HepG2 (cell line): Measurements from ENCODE around the gene ITGAX. TPM values are rescaled to one million over a fixed set of nuclear protein-coding genes. Genes with fewer than 3 reads are reported as not detected.

ENCODE experiments used
- CREM ChIP-seq, 2 experiments: sonication (generic) in 1 of 2; formaldehyde crosslinking in 1 of 2; IDR thresholded peaks; 2 replicates each; pipeline versions ENCODE4 v1.4.0 to v1.6.1; 2016 to 2020; ENCODE audit warnings: antibody characterized with exemption in 1 of 2, mild to moderate bottlenecking in 1 of 2, missing genetic modification reagents in 1 of 2
- KAT8 ChIP-seq: IDR thresholded peaks from 2 replicates; pipeline ENCODE4 v1.6.1; 2016; ENCODE audit warnings: missing genetic modification reagents, missing compliant biosample characterization
- MAF1 ChIP-seq: sonication (generic); formaldehyde crosslinking; IDR thresholded peaks from 2 replicates; pipeline ENCODE4 v1.5.0; 2020; ENCODE audit warnings: missing genetic modification reagents, borderline replicate concordance
- NONO ChIP-seq, 2 experiments: fragments of 450-650 bp in 1 of 2; sonication (generic) in 1 of 2; formaldehyde crosslinking in 1 of 2; IDR thresholded peaks in 1 of 2; conservative IDR thresholded peaks in 1 of 2; 2 replicates each; pipeline versions ENCODE4 v1.6.1 to v1.8.0; 2017 to 2022; ENCODE audit warnings: mild to moderate bottlenecking in 1 of 2, missing genetic modification reagents in 1 of 2, moderate library complexity in 1 of 2
- SAP130 ChIP-seq: IDR thresholded peaks from 2 replicates; pipeline ENCODE4 v1.6.1; 2016; ENCODE audit warnings: low read depth
- ZNF30 ChIP-seq: sonication (generic); formaldehyde crosslinking; IDR thresholded peaks from 2 replicates; pipeline ENCODE4 v1.5.0; 2020; ENCODE audit warnings: mild to moderate bottlenecking, missing genetic modification reagents
- ZNF589 ChIP-seq: sonication (generic); formaldehyde crosslinking; conservative IDR thresholded peaks from 2 replicates; pipeline ENCODE4 v1.8.0; 2022; ENCODE audit warnings: mild to moderate bottlenecking, moderate library complexity, missing genetic modification reagents
- ZNF605 ChIP-seq: sonication (generic); formaldehyde crosslinking; IDR thresholded peaks from 2 replicates; pipeline ENCODE4 v1.8.0; 2022; ENCODE audit warnings: mild to moderate bottlenecking, missing genetic modification reagents
- ZNF652 ChIP-seq: IDR thresholded peaks from 2 replicates; pipeline ENCODE4 v1.6.1; 2016; ENCODE audit warnings: low read depth, borderline replicate concordance
- ZNF816 ChIP-seq: sonication (generic); formaldehyde crosslinking; IDR thresholded peaks from 2 replicates; pipeline ENCODE4 v1.8.0; 2022; ENCODE audit warnings: missing genetic modification reagents, mild to moderate bottlenecking, borderline replicate concordance
- polyA plus RNA-seq, 8 experiments: library from polyadenylated mRNA; depleted of rRNA in 3 of 8; stranded (reverse) in 7 of 8; unstranded in 1 of 8; fragments of >200 nt; fragmentation: Illumina TruSeq in 4 of 8; extraction: Trizol in 4 of 8; gene quantifications; 2 replicates each; pipeline versions ENCODE4 v1.2.1 to v1.2.3, GENCODE V29; 2011 to 2016; ENCODE audit warnings: low read depth in 4 of 8, missing spikeins in 1 of 8, mixed read lengths in 1 of 8; ENCODE audit not compliant: insufficient read depth in 1 of 8
- total RNA-seq, 5 experiments: library from RNA; depleted of rRNA; stranded (reverse); fragments of >200 nt; fragmentation: Illumina TruSeq; extraction: Trizol; gene quantifications; 2 replicates each; pipeline ENCODE4 v1.2.3, GENCODE V29; 2016; ENCODE audit warnings: low read depth in 1 of 5
- TF ChIP-seq, protein P1 (sequence below): sonication (generic); formaldehyde crosslinking; IDR thresholded peaks from 2 replicates; pipeline ENCODE4 v1.4.0; 2020; ENCODE audit warnings: missing genetic modification reagents
- TF ChIP-seq, protein P2 (sequence below): sonication (generic); formaldehyde crosslinking; IDR thresholded peaks from 2 replicates; pipeline ENCODE4 v1.4.0; 2020; ENCODE audit warnings: missing genetic modification reagents
- TF ChIP-seq, protein P3 (sequence below): sonication (generic); formaldehyde crosslinking; IDR thresholded peaks from 2 replicates; pipeline ENCODE4 v1.4.0; 2020; ENCODE audit warnings: missing genetic modification reagents
- TF ChIP-seq, protein P4 (sequence below): sonication (generic); formaldehyde crosslinking; IDR thresholded peaks from 2 replicates; pipeline ENCODE4 v1.4.0; 2020; ENCODE audit warnings: missing genetic modification reagents

ITGAX gene
- total and polyA plus RNA-seq, 2 of the 13 experiments (the other 11 are each of a cell fraction or from before 2014, with no cell fraction given): 0.32 TPM; not detected in 1

DNA sequence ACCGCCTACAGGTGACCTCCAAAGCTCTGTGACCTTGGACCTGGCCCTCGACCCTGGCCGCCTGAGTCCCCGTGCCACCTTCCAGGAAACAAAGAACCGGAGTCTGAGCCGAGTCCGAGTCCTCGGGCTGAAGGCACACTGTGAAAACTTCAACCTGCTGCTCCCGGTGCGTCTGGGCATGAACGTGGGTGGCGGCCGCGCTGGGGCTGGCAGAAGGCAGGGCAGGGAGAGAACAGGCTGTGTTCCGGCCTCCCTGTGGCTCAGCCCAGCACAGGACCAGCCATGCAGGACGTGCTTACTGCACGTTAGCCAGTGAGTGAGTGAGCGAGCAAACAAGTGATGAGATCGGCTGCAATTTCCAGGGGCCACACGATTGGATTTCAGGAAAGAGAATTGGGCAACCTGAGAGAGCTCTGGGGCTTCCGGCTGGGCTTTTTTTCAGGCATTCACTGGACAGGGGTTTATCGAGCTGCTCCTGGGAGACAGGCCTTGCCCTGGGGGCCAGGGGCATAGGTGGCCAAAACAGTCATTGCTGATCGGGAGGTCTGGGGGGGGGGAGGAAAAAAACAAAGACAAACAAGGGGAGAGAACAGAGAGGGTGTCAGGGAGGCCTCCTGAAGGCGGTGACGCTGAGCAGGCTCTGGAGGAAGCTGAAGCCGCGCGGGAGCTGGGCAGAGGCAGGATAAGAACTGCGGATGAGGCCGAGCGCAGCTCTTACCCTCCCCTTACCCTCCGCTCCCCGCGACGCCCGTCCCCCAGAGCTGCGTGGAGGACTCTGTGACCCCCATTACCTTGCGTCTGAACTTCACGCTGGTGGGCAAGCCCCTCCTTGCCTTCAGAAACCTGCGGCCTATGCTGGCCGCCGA is 16.9 kb downstream of the ITGAX start (continued):
- TF ChIP-seq ZNF605 (CRISPR knock-in tag) (0 out of 2 replicates have a peak, but pooled peaks have one; percentile 35), ZNF816 (CRISPR knock-in tag) (peak; percentile 65; the same call in 1 of the 2 replicates), CREM (IDR thresholded peaks at IDR 0.05) (no peak), CREM (CRISPR knock-in tag; IDR thresholded peaks at IDR 0.05) (no peak), NONO (IDR thresholded peaks at IDR 0.05) (no peak), NONO (CRISPR knock-in tag; conservative IDR thresholded peaks at IDR 0.05) (0 out of 2 replicates have a peak, but pooled peaks have one; percentile 32), ZNF652 (CRISPR knock-in tag) (no peak), SAP130 (CRISPR knock-in tag) (peak; percentile 77), KAT8 (CRISPR knock-in tag) (0 out of 2 replicates have a peak, but pooled peaks have one; percentile 23), ZNF589 (CRISPR knock-in tag) (0 out of 2 replicates have a peak, but pooled peaks have one; percentile 53), ZNF30 (CRISPR knock-in tag) (0 out of 2 replicates have a peak, but pooled peaks have one; percentile 30), MAF1 (CRISPR knock-in tag) (no peak)
- TF ChIP-seq, protein P1, sequence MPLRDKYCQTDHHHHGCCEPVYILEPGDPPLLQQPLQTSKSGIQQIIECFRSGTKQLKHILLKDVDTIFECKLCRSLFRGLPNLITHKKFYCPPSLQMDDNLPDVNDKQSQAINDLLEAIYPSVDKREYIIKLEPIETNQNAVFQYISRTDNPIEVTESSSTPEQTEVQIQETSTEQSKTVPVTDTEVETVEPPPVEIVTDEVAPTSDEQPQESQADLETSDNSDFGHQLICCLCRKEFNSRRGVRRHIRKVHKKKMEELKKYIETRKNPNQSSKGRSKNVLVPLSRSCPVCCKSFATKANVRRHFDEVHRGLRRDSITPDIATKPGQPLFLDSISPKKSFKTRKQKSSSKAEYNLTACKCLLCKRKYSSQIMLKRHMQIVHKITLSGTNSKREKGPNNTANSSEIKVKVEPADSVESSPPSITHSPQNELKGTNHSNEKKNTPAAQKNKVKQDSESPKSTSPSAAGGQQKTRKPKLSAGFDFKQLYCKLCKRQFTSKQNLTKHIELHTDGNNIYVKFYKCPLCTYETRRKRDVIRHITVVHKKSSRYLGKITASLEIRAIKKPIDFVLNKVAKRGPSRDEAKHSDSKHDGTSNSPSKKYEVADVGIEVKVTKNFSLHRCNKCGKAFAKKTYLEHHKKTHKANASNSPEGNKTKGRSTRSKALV: 0 out of 2 replicates have a peak, but pooled peaks have one; percentile 49
- TF ChIP-seq, protein P2, sequence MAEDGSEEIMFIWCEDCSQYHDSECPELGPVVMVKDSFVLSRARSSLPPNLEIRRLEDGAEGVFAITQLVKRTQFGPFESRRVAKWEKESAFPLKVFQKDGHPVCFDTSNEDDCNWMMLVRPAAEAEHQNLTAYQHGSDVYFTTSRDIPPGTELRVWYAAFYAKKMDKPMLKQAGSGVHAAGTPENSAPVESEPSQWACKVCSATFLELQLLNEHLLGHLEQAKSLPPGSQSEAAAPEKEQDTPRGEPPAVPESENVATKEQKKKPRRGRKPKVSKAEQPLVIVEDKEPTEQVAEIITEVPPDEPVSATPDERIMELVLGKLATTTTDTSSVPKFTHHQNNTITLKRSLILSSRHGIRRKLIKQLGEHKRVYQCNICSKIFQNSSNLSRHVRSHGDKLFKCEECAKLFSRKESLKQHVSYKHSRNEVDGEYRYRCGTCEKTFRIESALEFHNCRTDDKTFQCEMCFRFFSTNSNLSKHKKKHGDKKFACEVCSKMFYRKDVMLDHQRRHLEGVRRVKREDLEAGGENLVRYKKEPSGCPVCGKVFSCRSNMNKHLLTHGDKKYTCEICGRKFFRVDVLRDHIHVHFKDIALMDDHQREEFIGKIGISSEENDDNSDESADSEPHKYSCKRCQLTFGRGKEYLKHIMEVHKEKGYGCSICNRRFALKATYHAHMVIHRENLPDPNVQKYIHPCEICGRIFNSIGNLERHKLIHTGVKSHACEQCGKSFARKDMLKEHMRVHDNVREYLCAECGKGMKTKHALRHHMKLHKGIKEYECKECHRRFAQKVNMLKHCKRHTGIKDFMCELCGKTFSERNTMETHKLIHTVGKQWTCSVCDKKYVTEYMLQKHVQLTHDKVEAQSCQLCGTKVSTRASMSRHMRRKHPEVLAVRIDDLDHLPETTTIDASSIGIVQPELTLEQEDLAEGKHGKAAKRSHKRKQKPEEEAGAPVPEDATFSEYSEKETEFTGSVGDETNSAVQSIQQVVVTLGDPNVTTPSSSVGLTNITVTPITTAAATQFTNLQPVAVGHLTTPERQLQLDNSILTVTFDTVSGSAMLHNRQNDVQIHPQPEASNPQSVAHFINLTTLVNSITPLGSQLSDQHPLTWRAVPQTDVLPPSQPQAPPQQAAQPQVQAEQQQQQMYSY: no peak
- TF ChIP-seq, protein P3, sequence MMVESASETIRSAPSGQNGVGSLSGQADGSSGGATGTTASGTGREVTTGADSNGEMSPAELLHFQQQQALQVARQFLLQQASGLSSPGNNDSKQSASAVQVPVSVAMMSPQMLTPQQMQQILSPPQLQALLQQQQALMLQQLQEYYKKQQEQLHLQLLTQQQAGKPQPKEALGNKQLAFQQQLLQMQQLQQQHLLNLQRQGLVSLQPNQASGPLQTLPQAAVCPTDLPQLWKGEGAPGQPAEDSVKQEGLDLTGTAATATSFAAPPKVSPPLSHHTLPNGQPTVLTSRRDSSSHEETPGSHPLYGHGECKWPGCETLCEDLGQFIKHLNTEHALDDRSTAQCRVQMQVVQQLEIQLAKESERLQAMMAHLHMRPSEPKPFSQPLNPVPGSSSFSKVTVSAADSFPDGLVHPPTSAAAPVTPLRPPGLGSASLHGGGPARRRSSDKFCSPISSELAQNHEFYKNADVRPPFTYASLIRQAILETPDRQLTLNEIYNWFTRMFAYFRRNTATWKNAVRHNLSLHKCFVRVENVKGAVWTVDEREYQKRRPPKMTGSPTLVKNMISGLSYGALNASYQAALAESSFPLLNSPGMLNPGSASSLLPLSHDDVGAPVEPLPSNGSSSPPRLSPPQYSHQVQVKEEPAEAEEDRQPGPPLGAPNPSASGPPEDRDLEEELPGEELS (CRISPR knock-in tag): peak; percentile 15; the same call in 1 of the 2 replicates
- TF ChIP-seq, protein P4, sequence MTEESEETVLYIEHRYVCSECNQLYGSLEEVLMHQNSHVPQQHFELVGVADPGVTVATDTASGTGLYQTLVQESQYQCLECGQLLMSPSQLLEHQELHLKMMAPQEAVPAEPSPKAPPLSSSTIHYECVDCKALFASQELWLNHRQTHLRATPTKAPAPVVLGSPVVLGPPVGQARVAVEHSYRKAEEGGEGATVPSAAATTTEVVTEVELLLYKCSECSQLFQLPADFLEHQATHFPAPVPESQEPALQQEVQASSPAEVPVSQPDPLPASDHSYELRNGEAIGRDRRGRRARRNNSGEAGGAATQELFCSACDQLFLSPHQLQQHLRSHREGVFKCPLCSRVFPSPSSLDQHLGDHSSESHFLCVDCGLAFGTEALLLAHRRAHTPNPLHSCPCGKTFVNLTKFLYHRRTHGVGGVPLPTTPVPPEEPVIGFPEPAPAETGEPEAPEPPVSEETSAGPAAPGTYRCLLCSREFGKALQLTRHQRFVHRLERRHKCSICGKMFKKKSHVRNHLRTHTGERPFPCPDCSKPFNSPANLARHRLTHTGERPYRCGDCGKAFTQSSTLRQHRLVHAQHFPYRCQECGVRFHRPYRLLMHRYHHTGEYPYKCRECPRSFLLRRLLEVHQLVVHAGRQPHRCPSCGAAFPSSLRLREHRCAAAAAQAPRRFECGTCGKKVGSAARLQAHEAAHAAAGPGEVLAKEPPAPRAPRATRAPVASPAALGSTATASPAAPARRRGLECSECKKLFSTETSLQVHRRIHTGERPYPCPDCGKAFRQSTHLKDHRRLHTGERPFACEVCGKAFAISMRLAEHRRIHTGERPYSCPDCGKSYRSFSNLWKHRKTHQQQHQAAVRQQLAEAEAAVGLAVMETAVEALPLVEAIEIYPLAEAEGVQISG (CRISPR knock-in tag): peak; percentile 29; the same call in 1 of the 2 replicates
